ENCODE measurements around the gene RYR1. TPM values are rescaled to one million over a fixed set of nuclear protein-coding genes. Genes with fewer than 3 reads are reported as not detected.

Gene RYR1
- total and polyA plus RNA-seq, 8 donors = 1.5 to 5.8 (median 3.6) TPM

GRCh38 chr19:38524994-38525634 lies 91.6 kb downstream of the RYR1 start:
- no peaks in the 10 kb centered on the region for H3K9me3 ChIP-seq
- ATAC-seq (no peak), DNase-seq (peak in 1 of 4 donors; percentile 75)
- no peak overlapping the region for H3K4me3 ChIP-seq
- H3K36me3 ChIP-seq = no peaks in the 10 kb centered on the region
- H3K27ac ChIP-seq = no peak overlapping the region
- peaks cover 0 to 21% of the 10 kb centered on the region in 2 donors for H3K27me3 ChIP-seq
- no peaks in the 10 kb centered on the region for H3K4me1 ChIP-seq
- no peak for TF ChIP-seq CTCF (IDR thresholded peaks at IDR 0.05)
- intact Hi-C loops (cut with DNase I) = no loop called here

- Histone ChIP-seq H3K27me3 (peaks cover 0 to 24% of the 10 kb centered on the region in 2 donors), H3K9me3 (no peaks in the 10 kb centered on the region), H3K4me1 (no peaks in the 10 kb centered on the region), H3K27ac (no peak overlapping the region), H3K36me3 (no peaks in the 10 kb centered on the region), H3K4me3 (no peak overlapping the region)
- intact Hi-C loops (cut with DNase I) = no loop called here
- DNase-seq (peak in 1 of 4 donors; percentile 23), ATAC-seq (no peak)
- no peak for TF ChIP-seq CTCF (IDR thresholded peaks at IDR 0.05)
Measured at GRCh38 chr19:38526430-38526829, 92.9 kb downstream of the RYR1 start.

GRCh38 chr19:38527466-38528136 lies 94.1 kb downstream of the RYR1 start:
- no peak for DNase-seq
- no peaks in the 10 kb centered on the region for H3K36me3 ChIP-seq
- ATAC-seq = no peak

GRCh38 chr19:38528213-38528755 lies 94.8 kb downstream of the RYR1 start:
- ATAC-seq (no peak), DNase-seq (no peak)
- Histone ChIP-seq H3K27ac (no peak overlapping the region), H3K4me1 (no peaks in the 10 kb centered on the region), H3K4me3 (no peak overlapping the region), H3K36me3 (no peaks in the 10 kb centered on the region), H3K9me3 (no peaks in the 10 kb centered on the region), H3K27me3 (peaks cover 0 to 31% of the 10 kb centered on the region in 2 donors)
- TF ChIP-seq CTCF (IDR thresholded peaks at IDR 0.05) = no peak
- intact Hi-C loops (cut with DNase I) = no loop called here

More at GRCh38 chr19:38527466-38528136, 94.1 kb downstream of the RYR1 start:
- Histone ChIP-seq H3K4me1 (no peaks in the 10 kb centered on the region), H3K9me3 (no peaks in the 10 kb centered on the region), H3K27me3 (peaks cover 0 to 31% of the 10 kb centered on the region in 2 donors), H3K27ac (no peak overlapping the region), H3K4me3 (no peak overlapping the region)
- intact Hi-C loops (cut with DNase I) = no loop called here
- TF ChIP-seq CTCF (IDR thresholded peaks at IDR 0.05) = no peak

GRCh38 chr19:38528931-38529330 lies 95.4 kb downstream of the RYR1 start:
- Histone ChIP-seq H3K4me1 (no peaks in the 10 kb centered on the region), H3K27ac (no peak overlapping the region), H3K36me3 (no peaks in the 10 kb centered on the region), H3K9me3 (no peaks in the 10 kb centered on the region), H3K4me3 (no peak overlapping the region), H3K27me3 (peaks cover 0 to 31% of the 10 kb centered on the region in 2 donors)
- ATAC-seq (no peak), DNase-seq (no peak)
- intact Hi-C loops (cut with DNase I) = no loop called here
- TF ChIP-seq CTCF (IDR thresholded peaks at IDR 0.05) = no peak

Data from left lung (tissue), 10 donors.